Measurements from ENCODE around the gene CNGB1. TPM values are rescaled to one million over a fixed set of nuclear protein-coding genes. Genes with fewer than 3 reads are reported as not detected.
A peak's percentile ranks its signal among the peaks of the same experiment; 100 is the strongest.

The CNGB1 gene
- total RNA-seq, 2 donors from 2014 or later, result 0.05 to 0.69 TPM

- no peak for TF ChIP-seq CTCF (IDR thresholded peaks at IDR 0.05)
- Histone ChIP-seq H3K4me1 (no peaks in the 10 kb centered on the region), H3K9ac (ENCODE audit: low read depth in 2 of 2, low read length in 2 of 2) (no peak overlapping the region), H3K4me3 (no peak overlapping the region), H3K36me3 (no peaks in the 10 kb centered on the region), H3K27me3 (no peaks in the 10 kb centered on the region), H3K27ac (no peak overlapping the region), H3K9me3 (no peaks in the 10 kb centered on the region)
- intact Hi-C loops (cut with DNase I), result no loop called here
- peak; percentile 34 for DNase-seq
Measured at GRCh38 chr16:57941016-57941664, 29.8 kb downstream of the CNGB1 start.

- Histone ChIP-seq H3K27me3 (no peaks in the 10 kb centered on the region), H3K36me3 (no peaks in the 10 kb centered on the region), H3K4me1 (no peaks in the 10 kb centered on the region), H3K9me3 (no peaks in the 10 kb centered on the region), H3K27ac (no peak overlapping the region), H3K9ac (ENCODE audit: low read depth in 2 of 2, low read length in 2 of 2) (no peak overlapping the region), H3K4me3 (no peak overlapping the region)
- TF ChIP-seq CTCF (IDR thresholded peaks at IDR 0.05), result no peak
- no peak for DNase-seq
- intact Hi-C loops (cut with DNase I), result no loop called here
Measured at GRCh38 chr16:57940382-57940966, 30.5 kb downstream of the CNGB1 start.

GRCh38 chr16:57939872-57940224, 31.1 kb downstream of the CNGB1 start:
- no peak for DNase-seq
- Histone ChIP-seq H3K36me3 (no peaks in the 10 kb centered on the region), H3K27me3 (no peaks in the 10 kb centered on the region), H3K4me1 (no peaks in the 10 kb centered on the region), H3K9me3 (no peaks in the 10 kb centered on the region), H3K4me3 (no peak overlapping the region), H3K27ac (no peak overlapping the region), H3K9ac (ENCODE audit: low read depth in 2 of 2, low read length in 2 of 2) (no peak overlapping the region)
- intact Hi-C loops (cut with DNase I), result no loop called here
- TF ChIP-seq CTCF (IDR thresholded peaks at IDR 0.05), result no peak

- Histone ChIP-seq H3K36me3 (no peaks in the 10 kb centered on the region), H3K9me3 (no peaks in the 10 kb centered on the region), H3K27me3 (no peaks in the 10 kb centered on the region), H3K9ac (ENCODE audit: low read depth in 2 of 2, low read length in 2 of 2) (no peak overlapping the region), H3K4me3 (no peak overlapping the region), H3K27ac (no peak overlapping the region), H3K4me1 (no peaks in the 10 kb centered on the region)
- no peak for TF ChIP-seq CTCF (IDR thresholded peaks at IDR 0.05)
- peak; percentile 72 for DNase-seq
- intact Hi-C loops (cut with DNase I), result no loop called here
Measured at GRCh38 chr16:57938936-57939871, 31.7 kb downstream of the CNGB1 start.

GRCh38 chr16:57938484-57938883, 32.4 kb downstream of the CNGB1 start:
- H3K27ac ChIP-seq, result no peak overlapping the region

More at GRCh38 chr16:57938484-57938883, 32.4 kb downstream of the CNGB1 start:
- intact Hi-C loops (cut with DNase I), result no loop called here
- Histone ChIP-seq H3K36me3 (no peaks in the 10 kb centered on the region), H3K27me3 (no peaks in the 10 kb centered on the region), H3K9ac (ENCODE audit: low read depth in 2 of 2, low read length in 2 of 2) (no peak overlapping the region), H3K4me3 (no peak overlapping the region), H3K9me3 (no peaks in the 10 kb centered on the region), H3K4me1 (no peaks in the 10 kb centered on the region)
- TF ChIP-seq CTCF (IDR thresholded peaks at IDR 0.05), result no peak
- DNase-seq, result no peak
